Erythroblast (primary cell): ENCODE results near the gene ATG9A.

Source experiments
- GATA1 ChIP-seq: IDR thresholded peaks from 2 replicates; pipeline ENCODE4 v1.6.1; 2011; ENCODE audit warnings: low read depth, mild to moderate bottlenecking, control low read depth, low read length, moderate library complexity
- POLR2A ChIP-seq: IDR thresholded peaks from 2 replicates; pipeline ENCODE4 v1.6.1; 2011; ENCODE audit warnings: mild to moderate bottlenecking, low read length

GRCh38 chr2:219174801-219175200 lies 54.6 kb downstream of the ATG9A start:
- TF ChIP-seq POLR2A (no peak), GATA1 (no peak)
